K562 (cell line): Measurements from ENCODE around the gene ACVR1C. TPM values are rescaled to one million over a fixed set of nuclear protein-coding genes. Genes with fewer than 3 reads are reported as not detected.
"Not testable (repeated sequence)": the region's sequence is repeated elsewhere in the genome, so short reads cannot be mapped to it uniquely, and the experiment has no call there.

Experiments
- ATAC-seq: fragments of 200-7000 bp; cut with Tn5 transposase; 3 replicates; pipeline ENCODE4 v1.9.1; 2020; ENCODE audit warnings: moderate library complexity
- BruUV-seq: library from RNA; stranded (reverse); fragments of 400-500 nt; replicated peaks from 2 replicates; lab custom pipeline; 2021; lab: Mats Ljungman, UMichigan
- CTCF ChIA-PET: fragments of 300-600 bp; formaldehyde crosslinking; extraction: SDS; loops from one replicate; lab custom pipeline; 2021; ENCODE audit warnings: low intra/inter-chr PET ratio; lab: Yijun Ruan, JAX
- POLR2A ChIA-PET: fragments of 300-600, 350-650 bp; sonication (Branson Sonifier 250); formaldehyde crosslinking; extraction: SDS; loops from one replicate; lab custom pipeline; 2021; ENCODE audit warnings: antibody characterized with exemption, inconsistent platforms; lab: Yijun Ruan, JAX
- DNase-seq, 4 experiments: peaks; one replicate each; pipeline versions ENCODE4 v3.0.0 to v3.0.0-alpha.2; 2011 to 2018; ENCODE audit warnings: low spot score in 3 of 4, mixed read lengths in 3 of 4; ENCODE audit errors: extremely low read depth in 1 of 4
- FAIRE-seq: peaks from 2 replicates; lab custom pipeline; 2011; peaks lifted over from hg19 to GRCh38; lab: Jason Lieb, UNC
- H2AFZ ChIP-seq: 2 replicates; pipeline ENCODE4 v1.6.0; 2011; ENCODE audit warnings: low read depth, low read length, control low read depth, inconsistent platforms
- H3K27ac ChIP-seq: fragments of 200-600 bp; 3 replicates; pipeline ENCODE4 v1.8.0; 2011; ENCODE audit warnings: low read depth, mild to moderate bottlenecking, control low read depth, inconsistent platforms, low read length, moderate library complexity, mixed read lengths; ENCODE audit errors: extremely low read depth
- H3K27me3 ChIP-seq, 2 experiments: fragments of 300-600 bp in 1 of 2; 2 replicates in 1 of 2; 3 replicates in 1 of 2; pipeline versions ENCODE4 v1.6.0 to v1.8.0; 2011; ENCODE audit warnings: inconsistent platforms in 2 of 2, low read length in 2 of 2, mild to moderate bottlenecking in 1 of 2, mixed read lengths in 1 of 2, moderate library complexity in 1 of 2; ENCODE audit not compliant: control insufficient read depth in 2 of 2, insufficient read depth in 2 of 2
- H3K36me3 ChIP-seq: fragments of 300-600 bp; 3 replicates; pipeline ENCODE4 v1.8.0; 2011; ENCODE audit warnings: mild to moderate bottlenecking, low read length, inconsistent platforms; ENCODE audit not compliant: control insufficient read depth, insufficient read depth
- H3K4me1 ChIP-seq, 2 experiments: fragments of 200-600 bp in 1 of 2; replicated peaks in 1 of 2; 2 replicates in 1 of 2; 3 replicates in 1 of 2; pipeline versions ENCODE4 v1.5.1 to v1.8.0; 2011; ENCODE audit warnings: inconsistent platforms in 2 of 2, low read length in 2 of 2, mild to moderate bottlenecking in 1 of 2, mixed read lengths in 1 of 2, moderate library complexity in 1 of 2; ENCODE audit not compliant: control insufficient read depth in 2 of 2, insufficient read depth in 2 of 2
- H3K4me2 ChIP-seq: 2 replicates; pipeline ENCODE4 v1.6.1; 2011; ENCODE audit warnings: low read length, control low read depth, inconsistent platforms, mixed read lengths; ENCODE audit not compliant: insufficient read depth
- H3K4me3 ChIP-seq: fragments of 200-600 bp; sonication (generic), shearing (Covaris generic); 2 replicates; pipeline ENCODE4 v1.5.1; 2016; ENCODE audit warnings: control low read depth, inconsistent platforms
- H3K79me2 ChIP-seq: fragments of 200-600 bp; 3 replicates; pipeline ENCODE4 v1.8.0; 2011; ENCODE audit warnings: low read length, inconsistent platforms; ENCODE audit not compliant: control insufficient read depth, insufficient read depth
- H3K9ac ChIP-seq, 2 experiments: 2 replicates each; pipeline versions ENCODE4 v1.6.0 to v1.6.1; 2011; ENCODE audit warnings: low read depth in 2 of 2, low read length in 2 of 2, control low read depth in 1 of 2, inconsistent platforms in 1 of 2, mild to moderate bottlenecking in 1 of 2, mixed read lengths in 1 of 2; ENCODE audit not compliant: insufficient read depth in 1 of 2
- H3K9me1 ChIP-seq: one replicate; pipeline ENCODE4 v1.6.0; 2011; ENCODE audit warnings: inconsistent platforms, mild to moderate bottlenecking, low read length, moderate library complexity; ENCODE audit not compliant: control insufficient read depth, insufficient read depth
- H3K9me3 ChIP-seq: replicated peaks from 2 replicates; pipeline ENCODE4 v1.5.1; 2011; ENCODE audit warnings: low read depth, low read length, inconsistent platforms; ENCODE audit not compliant: control insufficient read depth, insufficient read depth
- H4K20me1 ChIP-seq: replicated peaks from 2 replicates; pipeline ENCODE4 v1.6.1; 2011; ENCODE audit warnings: low read length, inconsistent platforms, mixed read lengths; ENCODE audit not compliant: control insufficient read depth, insufficient read depth
- CAMTA2 ChIP-seq: fragments of 250-450 bp; sonication (Bioruptor Pico); conservative IDR thresholded peaks from 2 replicates; pipeline ENCODE4 v1.5.1; 2022
- CREB3 ChIP-seq: fragments of 450-650 bp; conservative IDR thresholded peaks from 2 replicates; pipeline ENCODE4 v1.6.1; 2016; ENCODE audit warnings: missing genetic modification characterization, low read depth, mild to moderate bottlenecking, missing compliant biosample characterization, moderate library complexity
- HNRNPLL ChIP-seq: fragments of 200-400 bp; formaldehyde crosslinking; IDR thresholded peaks from 2 replicates; pipeline ENCODE4 v1.6.1; 2017; ENCODE audit warnings: low read length, low read depth, mild to moderate bottlenecking; ENCODE audit not compliant: poor library complexity, severe bottlenecking
- KAT2B ChIP-seq: IDR thresholded peaks from one replicate; pipeline ENCODE4 v1.6.1; 2012; ENCODE audit warnings: low read depth, mild to moderate bottlenecking, control low read depth, inconsistent platforms, low read length, moderate library complexity
- KLF1 ChIP-seq: fragments of 450-650 bp; IDR thresholded peaks from 2 replicates; pipeline ENCODE4 v1.6.1; 2016; ENCODE audit warnings: missing genetic modification characterization, missing compliant biosample characterization
- KLF13 ChIP-seq: fragments of 450-650 bp; IDR thresholded peaks from 2 replicates; pipeline ENCODE4 v1.6.1; 2016; ENCODE audit warnings: missing genetic modification characterization, low read depth, mild to moderate bottlenecking, missing compliant biosample characterization, moderate library complexity, borderline replicate concordance
- MAZ ChIP-seq, 2 experiments: fragments of 450-650 bp in 1 of 2; sonication (generic) in 1 of 2; formaldehyde crosslinking; IDR thresholded peaks in 1 of 2; conservative IDR thresholded peaks in 1 of 2; 2 replicates each; pipeline versions ENCODE4 v1.4.0 to v1.5.0; 2020; ENCODE audit warnings: mild to moderate bottlenecking in 1 of 2, missing genetic modification reagents in 1 of 2
- NFRKB ChIP-seq: fragments of 450-650 bp; IDR thresholded peaks from 2 replicates; pipeline ENCODE4 v1.6.1; 2016; ENCODE audit warnings: low read depth
- POLR2A ChIP-seq: fragments of 450-650 bp; conservative IDR thresholded peaks from 2 replicates; pipeline ENCODE4 v1.6.1; 2016
- RBM14 ChIP-seq: fragments of 200-400 bp; formaldehyde crosslinking; IDR thresholded peaks from 2 replicates; pipeline ENCODE4 v1.6.1; 2018; ENCODE audit warnings: low read depth, mild to moderate bottlenecking, low read length, moderate library complexity, borderline replicate concordance; ENCODE audit not compliant: insufficient read depth
- TAF1 ChIP-seq: IDR thresholded peaks from 2 replicates; pipeline ENCODE4 v1.6.1; 2011; ENCODE audit warnings: mild to moderate bottlenecking, low read length, moderate library complexity; ENCODE audit not compliant: insufficient read depth, control insufficient read depth, severe bottlenecking; ENCODE audit errors: extremely low read depth
- XRCC5 ChIP-seq: fragments of 200-400 bp; formaldehyde crosslinking; IDR thresholded peaks from 2 replicates; pipeline ENCODE4 v1.6.1; 2017; ENCODE audit warnings: low read depth, mild to moderate bottlenecking, low read length
- YY1 ChIP-seq, 3 experiments: IDR thresholded peaks; 2 replicates each; pipeline ENCODE4 v1.6.1; 2011; ENCODE audit warnings: low read length in 2 of 3, mild to moderate bottlenecking in 2 of 3, moderate library complexity in 2 of 3, borderline replicate concordance in 1 of 3, control low read depth in 1 of 3, low read depth in 1 of 3; ENCODE audit not compliant: insufficient read depth in 3 of 3, insufficient replicate concordance in 2 of 3, control insufficient read depth in 1 of 3, insufficient read length in 1 of 3; ENCODE audit errors: extremely low read depth in 1 of 3
- ZNF699 ChIP-seq: fragments of 250-450 bp; sonication (Bioruptor Pico); IDR thresholded peaks from 2 replicates; pipeline ENCODE4 v1.8.0; 2021; ENCODE audit warnings: mild to moderate bottlenecking, moderate library complexity; ENCODE audit not compliant: insufficient replicate concordance
- ZNF778 ChIP-seq: fragments of 450-650 bp; formaldehyde crosslinking; IDR thresholded peaks from 2 replicates; pipeline ENCODE4 v1.4.0; 2020; ENCODE audit warnings: mild to moderate bottlenecking, moderate library complexity
- WGBS: fragments of 100-300 bp; shearing (Covaris generic); methylation state at CpG from one replicate; pipeline ENCODE4 v1.1.6; 2016; ENCODE audit warnings: low coverage, mixed read lengths; ENCODE audit not compliant: insufficient coverage; ENCODE audit errors: missing lambda C conversion rate; 5-methylcytosine and 5-hydroxymethylcytosine counted together
- in situ Hi-C: fragments of 300-500 bp; cut with MboI; formaldehyde crosslinking; loops from 4 replicates; pipeline ENCODE4 v1.15.0; 2018; ENCODE audit warnings: inconsistent platforms, mixed read lengths
- intact Hi-C: fragments of 100-400 bp; cut with micrococcal nuclease; formaldehyde crosslinking; loops from 2 replicates; pipeline ENCODE4 v1.14.2; 2022
- polyA plus RNA-seq, 8 experiments: library from polyadenylated mRNA; depleted of rRNA in 4 of 8; stranded (reverse) in 5 of 8; unstranded in 3 of 8; fragments of >200 nt; fragmentation: Nextera tagmentation in 2 of 8; fragmentation: Illumina TruSeq in 1 of 8; extraction: Ambion mirVana in 2 of 8; extraction: Trizol in 1 of 8; gene quantifications; 2 replicates each; pipeline versions ENCODE4 v1.2.1 to v1.2.3, GENCODE V29; 2011 to 2014; ENCODE audit warnings: inconsistent platforms in 1 of 8, missing spikeins in 1 of 8
- total RNA-seq, 7 experiments: library from RNA; depleted of rRNA in 6 of 7; stranded (reverse); fragments of >200 nt in 6 of 7; fragmentation: Illumina TruSeq in 2 of 7; extraction: Trizol in 2 of 7; gene quantifications; 2 replicates each; pipeline versions ENCODE4 v1.2.1 to v1.2.3, GENCODE V29; 2011 to 2021; ENCODE audit warnings: low replicate concordance in 1 of 7

ACVR1C gene
- total and polyA plus RNA-seq, 9 of the 15 experiments (the other 6 are each of a cell fraction or from before 2014, with no cell fraction given) = 0.05 to 0.58 (median 0.28) TPM

DNA sequence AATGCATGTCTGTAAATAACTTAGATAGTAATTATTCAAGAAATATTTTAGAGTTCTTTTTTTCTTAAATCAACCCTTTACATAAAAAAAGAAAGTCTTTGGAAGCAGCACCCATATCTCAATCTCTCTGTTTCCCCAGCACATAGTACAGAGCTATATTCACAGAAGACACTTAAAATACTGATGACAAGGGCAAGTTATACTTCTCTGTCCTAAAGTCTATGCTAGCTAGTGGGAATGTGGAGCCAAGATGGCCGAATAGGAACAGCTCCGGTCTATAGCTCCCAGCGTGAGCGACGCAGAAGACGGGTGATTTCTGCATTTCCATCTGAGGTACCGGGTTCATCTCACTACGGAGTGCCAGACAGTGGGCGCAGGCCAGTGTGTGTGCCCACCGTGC is 62.6 kb downstream of the ACVR1C start:
- peak; percentile 77 for ATAC-seq

DNA sequence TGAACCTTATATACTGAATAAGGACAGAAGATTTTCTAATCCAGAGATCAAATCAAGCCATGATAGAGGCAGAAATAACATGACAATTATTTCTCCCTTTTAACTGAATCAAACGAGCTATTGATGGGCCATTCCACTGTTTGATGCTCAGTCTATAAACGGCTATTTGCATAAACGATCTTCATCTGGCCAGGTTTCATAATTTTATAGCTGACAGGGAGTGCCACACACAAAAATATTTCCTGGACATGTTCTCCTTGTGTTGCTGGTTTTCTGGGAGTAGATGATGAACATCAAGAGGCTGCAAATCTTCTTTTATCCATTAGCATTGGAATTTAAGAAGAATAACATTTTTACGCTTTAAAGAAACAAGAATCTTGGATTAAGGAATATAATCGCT is 63.1 kb downstream of the ACVR1C start:
- CTCF ChIA-PET = no interaction called here
- H3K9ac ChIP-seq = no peak overlapping the region
- no peak for FAIRE-seq
- ATAC-seq = no peak
- POLR2A ChIA-PET = interaction anchor here (1.1 kb wide), 1 partner anchor 146 kb away, joined by 3 read pairs; no protein-coding TSS in a partner anchor
- H3K4me1 ChIP-seq = no peaks in the 10 kb centered on the region; a peak in 1 of 5 replicates
- no peaks in the 10 kb centered on the region for H3K79me2 ChIP-seq
- H3K27ac ChIP-seq = no peak overlapping the region
- WGBS = 10% methylated on average over 5 of the region's 5 CpGs
- no peaks in the 10 kb centered on the region for H3K36me3 ChIP-seq
- H2AFZ ChIP-seq = peak overlapping the region; percentile 77
- H3K4me2 ChIP-seq = no peak overlapping the region
- no peaks in the 10 kb centered on the region for H3K9me1 ChIP-seq
- H3K27me3 ChIP-seq = no peaks in the 10 kb centered on the region
- no peaks in the 10 kb centered on the region for H3K9me3 ChIP-seq
- intact Hi-C loops (no loop called here), in situ Hi-C loops (no loop called here)
- BruUV-seq = no TSS peak
- DNase-seq = no peak
- no peak overlapping the region for H3K4me3 ChIP-seq
- H4K20me1 ChIP-seq = no peaks in the 10 kb centered on the region
- TF ChIP-seq ZNF778 (no peak), XRCC5 (no peak), KLF1 (tag) (no peak), HNRNPLL (no peak), RBM14 (no peak), CREB3 (tag) (no peak), ZNF699 (CRISPR knock-in tag) (no peak), POLR2A (no peak), KAT2B (no peak), TAF1 (no peak), KLF13 (tag) (no peak), CAMTA2 (CRISPR knock-in tag) (no peak)

More for the DNA sequence above, 62.6 kb downstream of the ACVR1C start:
- POLR2A ChIA-PET = interaction anchor here (1.1 kb wide), 1 partner anchor 146 kb away, joined by 3 read pairs; no protein-coding TSS in a partner anchor
- H3K4me3 ChIP-seq, H3K9me1 ChIP-seq, CTCF ChIA-PET, H3K9me3 ChIP-seq, intact Hi-C loops, H3K36me3 ChIP-seq, H4K20me1 ChIP-seq, FAIRE-seq, in situ Hi-C loops, H3K79me2 ChIP-seq, H3K27ac ChIP-seq, H3K4me1 ChIP-seq, H3K27me3 ChIP-seq: not testable (repeated sequence)
- peak in 1 of 4 experiments; percentile 13 for DNase-seq
- BruUV-seq = TSS peak; percentile 67
- TF ChIP-seq MAZ (CRISPR knock-in tag; conservative IDR thresholded peaks at IDR 0.05 in 1 of 2, IDR thresholded peaks at IDR 0.05 in 1 of 2) (0 out of 4 replicates have a peak, but pooled peaks of 1 of the 2 experiments have one; percentile 5), YY1 (IDR thresholded peaks at IDR 0.05; ENCODE audit: borderline replicate concordance in 1 of 3, control insufficient read depth in 1 of 3, extremely low read depth in 1 of 3, insufficient read depth in 3 of 3, insufficient read length in 1 of 3, insufficient replicate concordance in 2 of 3, low read depth in 1 of 3, low read length in 2 of 3) (peak in 1 of 3 experiments; percentile 40), NFRKB (0 out of 2 replicates have a peak, but pooled peaks have one; percentile 59)
- H2AFZ ChIP-seq = peak overlapping the region; percentile 77
- peak overlapping the region; percentile 27 to 68; a peak in 3 of 4 replicates for H3K9ac ChIP-seq
- 3% methylated on average over 10 of the region's 10 CpGs for WGBS
- H3K4me2 ChIP-seq = peak overlapping the region; percentile 59
